Skeletal muscle satellite cell (primary cell): ENCODE measurements around the gene TPT1.

Experiments used
- H3K27me3 ChIP-seq: 2 replicates; pipeline ENCODE4 v1.7.0; 2013; ENCODE audit warnings: low read length; ENCODE audit not compliant: control insufficient read depth, insufficient read depth
- H3K36me3 ChIP-seq: 2 replicates; pipeline ENCODE4 v1.7.0; 2013; ENCODE audit warnings: mild to moderate bottlenecking, control low read depth, low read length; ENCODE audit not compliant: insufficient read depth
- H3K4me1 ChIP-seq: 2 replicates; pipeline ENCODE4 v1.7.0; 2013; ENCODE audit warnings: low read length; ENCODE audit not compliant: control insufficient read depth, insufficient read depth
- H3K4me2 ChIP-seq: 2 replicates; pipeline ENCODE4 v1.7.0; 2013; ENCODE audit warnings: mild to moderate bottlenecking, low read length
- H3K4me3 ChIP-seq: 2 replicates; pipeline ENCODE4 v1.7.0; 2013; ENCODE audit warnings: low read length
- H3K9ac ChIP-seq: 2 replicates; pipeline ENCODE4 v1.7.0; 2013; ENCODE audit warnings: mild to moderate bottlenecking, low read depth, low read length, moderate library complexity
- H3K9me3 ChIP-seq: replicated peaks from 2 replicates; pipeline ENCODE4 v1.7.0; 2013; ENCODE audit warnings: mild to moderate bottlenecking, control low read depth, low read length
- small RNA-seq: library from RNA; depleted of rRNA; stranded (forward); fragments of <200 nt; gene quantifications from one replicate; pipeline ENCODE3, GENCODE V24; 2012

Gene TPT1

DNA sequence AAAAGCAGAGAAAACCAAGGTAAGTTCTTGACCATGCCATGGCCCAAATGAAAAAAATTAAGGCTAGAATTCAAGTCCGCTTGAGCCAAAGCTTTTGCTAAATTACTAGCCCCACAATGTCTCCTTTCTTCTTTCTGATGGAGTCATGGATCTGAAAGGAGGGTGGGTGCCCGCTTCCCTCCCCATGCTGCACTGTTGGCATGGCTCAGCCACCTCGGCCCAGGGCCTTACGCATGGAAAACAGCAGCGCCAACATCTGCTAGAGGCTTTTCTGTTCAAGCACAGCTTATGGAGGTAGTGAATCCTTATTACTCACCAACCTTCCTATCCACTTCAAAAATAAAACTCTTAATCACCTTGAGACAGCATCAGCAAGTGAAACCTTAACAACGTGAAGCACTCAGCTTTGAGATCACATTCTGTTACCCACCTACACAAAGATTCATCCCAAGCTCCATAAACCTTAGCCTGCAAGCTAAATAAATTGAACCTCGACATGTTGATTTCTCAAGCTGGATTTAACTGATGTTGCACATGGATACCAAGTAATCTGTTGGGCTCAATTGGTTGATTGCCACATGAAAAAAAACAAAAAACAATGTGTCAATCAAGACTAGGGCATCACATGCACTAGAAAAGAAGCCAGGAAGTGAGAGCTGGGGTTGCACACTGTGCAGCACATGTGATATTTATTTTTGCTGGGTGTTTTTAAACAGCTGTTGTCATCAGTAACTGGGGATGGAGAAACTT is 43.4 kb downstream of the TPT1 start:
- Histone ChIP-seq H3K9me3 (no peaks in the 10 kb centered on the region), H3K27me3 (no peaks in the 10 kb centered on the region), H3K4me3 (no peak overlapping the region), H3K4me1 (peaks cover 9% of the 10 kb centered on the region), H3K9ac (no peak overlapping the region), H3K4me2 (no peak overlapping the region), H3K36me3 (no peaks in the 10 kb centered on the region)

DNA sequence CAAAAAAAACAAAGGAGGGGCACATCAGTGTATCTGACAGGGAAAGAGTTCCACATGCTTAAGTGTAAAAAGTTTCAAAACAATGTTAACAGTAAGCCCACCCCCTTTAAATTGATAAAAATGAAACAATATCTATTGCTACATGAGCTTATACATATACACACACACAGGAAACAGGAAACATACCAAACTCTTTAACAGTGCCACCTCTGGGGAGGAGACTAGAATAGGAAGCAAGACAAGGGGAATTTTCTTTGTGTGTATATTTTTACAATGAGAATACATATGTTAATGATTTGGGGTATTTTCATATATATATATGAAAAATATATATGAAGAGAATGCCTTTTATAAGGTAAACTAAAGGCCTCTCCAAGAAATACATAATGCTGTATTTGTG is 44.7 kb downstream of the TPT1 start:
- Histone ChIP-seq H3K4me3 (no peak overlapping the region), H3K9ac (no peak overlapping the region), H3K27me3 (no peaks in the 10 kb centered on the region), H3K4me1 (peaks cover 12% of the 10 kb centered on the region), H3K4me2 (no peak overlapping the region), H3K36me3 (peaks cover 6% of the 10 kb centered on the region), H3K9me3 (no peaks in the 10 kb centered on the region)

DNA sequence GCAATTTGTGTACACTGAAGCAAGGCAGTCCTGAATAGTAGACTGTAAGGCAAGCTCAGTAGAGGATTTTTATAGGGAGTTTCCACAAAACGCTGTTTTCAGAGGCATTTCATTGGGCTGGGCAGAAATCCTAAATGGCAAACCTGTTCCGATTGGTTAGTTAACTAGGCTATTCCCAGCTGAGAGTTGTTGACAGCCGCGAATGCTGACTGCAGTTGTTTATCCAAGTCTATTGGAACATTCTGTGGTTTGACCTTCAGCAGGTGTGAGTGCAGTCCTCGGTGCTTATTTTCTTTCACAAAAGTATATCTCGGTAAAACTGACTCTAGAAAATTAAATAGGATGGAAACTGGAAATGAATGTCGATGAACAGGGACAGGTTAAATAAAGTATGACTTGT is 45.4 kb downstream of the TPT1 start:
- no peaks in the 10 kb centered on the region for H3K9me3 ChIP-seq
- H3K9ac ChIP-seq: no peak overlapping the region
- H3K4me2 ChIP-seq: no peak overlapping the region
- H3K4me1 ChIP-seq: peaks cover 12% of the 10 kb centered on the region
- H3K4me3 ChIP-seq: no peak overlapping the region
- peaks cover 6% of the 10 kb centered on the region for H3K36me3 ChIP-seq
- H3K27me3 ChIP-seq: no peaks in the 10 kb centered on the region

DNA sequence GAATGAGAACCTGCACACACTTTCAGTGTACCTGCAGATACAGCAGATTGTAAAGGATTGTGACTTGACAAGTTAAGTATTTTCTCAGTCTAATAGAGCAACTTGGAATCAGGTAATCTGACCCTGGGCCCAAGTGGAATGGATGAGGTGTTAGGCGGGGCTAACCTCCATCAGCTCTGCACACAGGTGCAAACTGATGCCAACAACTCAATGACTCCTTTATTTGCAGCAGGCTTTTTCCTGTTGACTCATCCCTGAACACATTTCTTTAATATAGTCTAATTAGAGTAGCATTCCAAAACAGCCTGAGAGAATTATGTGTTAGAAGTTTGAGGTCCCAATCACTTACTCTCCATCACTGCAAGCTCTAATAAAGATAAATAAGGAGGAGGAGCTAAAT is 48.8 kb downstream of the TPT1 start:
- H3K9ac ChIP-seq: no peak overlapping the region
- peaks cover 6% of the 10 kb centered on the region for H3K4me1 ChIP-seq
- H3K36me3 ChIP-seq: peaks cover 16% of the 10 kb centered on the region
- H3K9me3 ChIP-seq: no peaks in the 10 kb centered on the region
- H3K4me2 ChIP-seq: no peak overlapping the region
- no peaks in the 10 kb centered on the region for H3K27me3 ChIP-seq
- no peak overlapping the region for H3K4me3 ChIP-seq

DNA sequence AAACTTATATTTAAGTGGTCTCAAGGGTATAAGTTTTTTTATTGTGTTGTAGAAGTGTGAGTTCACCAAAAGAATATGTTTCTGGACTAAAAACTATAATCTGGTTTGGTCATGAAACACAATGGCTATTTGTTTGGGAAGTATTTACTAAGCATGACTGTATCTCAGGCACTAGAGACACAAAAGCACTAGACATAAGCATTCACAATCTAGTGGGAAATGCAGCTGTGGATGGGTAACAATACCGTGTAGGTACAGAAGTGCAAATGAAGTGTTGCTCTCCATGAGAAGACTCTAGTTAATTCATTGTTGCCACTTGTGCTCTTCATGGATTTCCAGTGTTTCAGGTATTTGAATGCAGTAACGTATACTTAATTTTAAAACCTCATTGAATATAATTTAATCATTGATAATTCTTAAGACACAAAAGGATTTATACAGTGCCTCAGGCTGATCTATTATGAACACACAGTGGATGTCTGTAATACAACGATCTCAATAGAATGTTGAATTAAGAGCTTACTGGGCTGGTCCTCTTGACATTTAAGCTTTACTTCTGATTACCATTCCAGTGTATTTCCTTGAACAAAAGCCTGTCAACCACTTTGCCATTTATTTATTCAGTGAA is 50.9 kb downstream of the TPT1 start:
- H3K4me1 ChIP-seq: peaks cover 3% of the 10 kb centered on the region
- no peak overlapping the region for H3K4me2 ChIP-seq
- H3K27me3 ChIP-seq: no peaks in the 10 kb centered on the region
- H3K36me3 ChIP-seq: peaks cover 29% of the 10 kb centered on the region
- no peaks in the 10 kb centered on the region for H3K9me3 ChIP-seq
- no peak overlapping the region for H3K9ac ChIP-seq
- H3K4me3 ChIP-seq: no peak overlapping the region

Small RNA genes within 50 kb of the gene (small RNA-seq; reads per million reads assigned to genes)
- 4.5 reads per million, percentile 84 among the genes with 10 or more reads in this experiment for gene SNORA31
